Astrocyte (in vitro differentiated cells and primary cell): Measurements from ENCODE around the gene PRR5L.

Source experiments
- EZH2 ChIP-seq: IDR thresholded peaks from 2 replicates; pipeline ENCODE4 v1.6.1; 2012; ENCODE audit warnings: mild to moderate bottlenecking, low read length, inconsistent platforms; ENCODE audit not compliant: insufficient read depth
- TF ChIP-seq, protein P1 (sequence below): IDR thresholded peaks from 2 replicates; pipeline ENCODE4 v1.5.1; 2011; ENCODE audit warnings: low read depth, mild to moderate bottlenecking, inconsistent platforms, low read length, moderate library complexity; ENCODE audit not compliant: insufficient read depth

DNA sequence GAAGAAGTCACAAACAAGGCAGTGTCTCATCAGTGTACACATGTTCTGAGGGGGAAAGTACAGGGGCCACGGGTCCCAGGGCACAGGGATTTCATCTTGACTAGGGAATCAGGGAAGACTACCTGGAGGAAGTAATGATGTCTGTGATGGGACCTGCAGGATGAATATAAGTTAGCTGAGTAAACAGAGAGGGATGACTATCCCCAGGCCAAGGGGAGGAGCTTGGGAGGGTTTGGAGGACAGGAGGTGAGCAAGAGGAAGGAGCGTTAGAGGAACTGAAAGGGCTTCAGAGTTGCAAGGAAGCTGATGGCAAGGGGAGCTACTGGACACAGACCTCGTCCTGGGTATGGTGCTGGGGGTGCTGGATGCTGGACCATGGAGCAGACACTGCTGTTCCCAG, 157.6 kb downstream of the PRR5L start:
- TF ChIP-seq, protein P1, sequence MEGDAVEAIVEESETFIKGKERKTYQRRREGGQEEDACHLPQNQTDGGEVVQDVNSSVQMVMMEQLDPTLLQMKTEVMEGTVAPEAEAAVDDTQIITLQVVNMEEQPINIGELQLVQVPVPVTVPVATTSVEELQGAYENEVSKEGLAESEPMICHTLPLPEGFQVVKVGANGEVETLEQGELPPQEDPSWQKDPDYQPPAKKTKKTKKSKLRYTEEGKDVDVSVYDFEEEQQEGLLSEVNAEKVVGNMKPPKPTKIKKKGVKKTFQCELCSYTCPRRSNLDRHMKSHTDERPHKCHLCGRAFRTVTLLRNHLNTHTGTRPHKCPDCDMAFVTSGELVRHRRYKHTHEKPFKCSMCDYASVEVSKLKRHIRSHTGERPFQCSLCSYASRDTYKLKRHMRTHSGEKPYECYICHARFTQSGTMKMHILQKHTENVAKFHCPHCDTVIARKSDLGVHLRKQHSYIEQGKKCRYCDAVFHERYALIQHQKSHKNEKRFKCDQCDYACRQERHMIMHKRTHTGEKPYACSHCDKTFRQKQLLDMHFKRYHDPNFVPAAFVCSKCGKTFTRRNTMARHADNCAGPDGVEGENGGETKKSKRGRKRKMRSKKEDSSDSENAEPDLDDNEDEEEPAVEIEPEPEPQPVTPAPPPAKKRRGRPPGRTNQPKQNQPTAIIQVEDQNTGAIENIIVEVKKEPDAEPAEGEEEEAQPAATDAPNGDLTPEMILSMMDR, result no peak
- no peak for TF ChIP-seq EZH2
